Measurements from ENCODE around the gene SPACA4. TPM values are rescaled to one million over a fixed set of nuclear protein-coding genes. Genes with fewer than 3 reads are reported as not detected.
A peak's percentile ranks its signal among the peaks of the same experiment; 100 is the strongest.

Gene SPACA4
- total RNA-seq, 1 experiment from 2014 or later = not detected

DNA sequence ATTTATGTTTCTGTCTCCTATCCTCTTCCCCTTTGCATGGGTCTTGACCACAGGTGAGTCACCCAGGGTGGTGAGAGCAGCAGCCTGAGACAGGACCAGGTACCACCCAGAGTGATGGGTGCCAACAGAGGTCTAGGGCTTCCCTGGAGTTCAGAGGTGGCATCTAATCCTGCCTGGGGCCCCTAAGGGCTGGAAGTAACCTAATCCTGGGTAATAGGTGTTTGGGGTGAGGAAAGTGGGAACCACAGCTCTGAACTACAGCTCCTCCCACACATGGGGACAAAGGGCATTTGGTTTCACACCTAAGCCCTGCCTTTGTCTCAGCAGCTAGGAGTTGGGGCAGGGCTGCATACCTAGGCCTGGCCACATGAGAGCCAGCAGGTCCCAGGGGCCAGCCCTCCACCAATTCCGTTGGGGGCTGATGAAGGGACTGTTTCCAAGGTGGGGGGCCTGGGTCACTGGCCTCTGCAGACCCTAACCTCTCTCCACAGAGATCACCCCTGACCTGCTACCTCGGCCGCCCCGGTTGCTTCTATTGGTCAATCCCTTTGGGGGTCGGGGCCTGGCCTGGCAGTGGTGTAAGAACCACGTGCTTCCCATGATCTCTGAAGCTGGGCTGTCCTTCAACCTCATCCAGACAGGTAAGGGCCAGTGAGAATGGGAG lies 20.8 kb downstream of the SPACA4 start:
- no peak overlapping the region for H3T11ph ChIP-seq (ENCODE audit: low read length)
- H2BK15ac ChIP-seq (ENCODE audit: low read depth, low read length) = no peak overlapping the region
- H3K9ac ChIP-seq (ENCODE audit: extremely low read depth, insufficient read length, low read length) = no peak overlapping the region
- no peak overlapping the region for H3K4me2 ChIP-seq (ENCODE audit: insufficient read depth, insufficient read length, low read length)
- no peaks in the 10 kb centered on the region for H3K9me3 ChIP-seq (ENCODE audit: control insufficient read depth, low read depth, low read length)
- H3K79me2 ChIP-seq (ENCODE audit: insufficient read depth, low read length) = peaks cover 4% of the 10 kb centered on the region; the same call in 1 of the 2 replicates
- H3K27me3 Mint-ChIP-seq (ENCODE audit: low read depth) = no peaks in the 10 kb centered on the region
- H3K4me3 Mint-ChIP-seq = no peak overlapping the region
- no peak overlapping the region for H2BK12ac ChIP-seq (ENCODE audit: insufficient read length, low read depth, low read length)
- no peak overlapping the region for H3K56ac ChIP-seq (ENCODE audit: insufficient read length, low read depth, low read length)
- H2AK5ac ChIP-seq (ENCODE audit: insufficient read length, low read length) = no peak overlapping the region
- H3K23me2 ChIP-seq (ENCODE audit: insufficient read length, low read depth, low read length, poor library complexity, severe bottlenecking) = peaks cover 19% of the 10 kb centered on the region
- peak overlapping the region in 1 of 3 experiments; percentile 76; a peak in 3 of 7 replicates for H3K27ac Mint-ChIP-seq
- no peak overlapping the region for H4K8ac ChIP-seq (replicated peaks; ENCODE audit: insufficient read length, low read depth, low read length)
- H3K9me3 Mint-ChIP-seq = no peaks in the 10 kb centered on the region; a peak in 1 of 5 replicates
- H3K27ac ChIP-seq (ENCODE audit: insufficient read length, low read depth, low read length) = no peak overlapping the region
- no peak overlapping the region for H3K14ac ChIP-seq (ENCODE audit: insufficient read depth, low read length)
- peaks cover 31 to 41% of the 10 kb centered on the region in 2 experiments for H3K4me1 Mint-ChIP-seq
- no peak overlapping the region for H3K23ac ChIP-seq (ENCODE audit: insufficient read length, low read depth, low read length)
- H3K4ac ChIP-seq (ENCODE audit: low read depth, low read length) = no peak overlapping the region
- H2AFZ ChIP-seq (ENCODE audit: low read length) = no peak overlapping the region
- H4K5ac ChIP-seq (ENCODE audit: insufficient read length, low read depth, low read length) = no peak overlapping the region
- TF ChIP-seq, protein P1, sequence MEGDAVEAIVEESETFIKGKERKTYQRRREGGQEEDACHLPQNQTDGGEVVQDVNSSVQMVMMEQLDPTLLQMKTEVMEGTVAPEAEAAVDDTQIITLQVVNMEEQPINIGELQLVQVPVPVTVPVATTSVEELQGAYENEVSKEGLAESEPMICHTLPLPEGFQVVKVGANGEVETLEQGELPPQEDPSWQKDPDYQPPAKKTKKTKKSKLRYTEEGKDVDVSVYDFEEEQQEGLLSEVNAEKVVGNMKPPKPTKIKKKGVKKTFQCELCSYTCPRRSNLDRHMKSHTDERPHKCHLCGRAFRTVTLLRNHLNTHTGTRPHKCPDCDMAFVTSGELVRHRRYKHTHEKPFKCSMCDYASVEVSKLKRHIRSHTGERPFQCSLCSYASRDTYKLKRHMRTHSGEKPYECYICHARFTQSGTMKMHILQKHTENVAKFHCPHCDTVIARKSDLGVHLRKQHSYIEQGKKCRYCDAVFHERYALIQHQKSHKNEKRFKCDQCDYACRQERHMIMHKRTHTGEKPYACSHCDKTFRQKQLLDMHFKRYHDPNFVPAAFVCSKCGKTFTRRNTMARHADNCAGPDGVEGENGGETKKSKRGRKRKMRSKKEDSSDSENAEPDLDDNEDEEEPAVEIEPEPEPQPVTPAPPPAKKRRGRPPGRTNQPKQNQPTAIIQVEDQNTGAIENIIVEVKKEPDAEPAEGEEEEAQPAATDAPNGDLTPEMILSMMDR (conservative IDR thresholded peaks at IDR 0.05) = no peak
- H3K36me3 Mint-ChIP-seq (ENCODE audit: insufficient read depth in 1 of 3, low read depth in 3 of 3) = peaks cover 2 to 21% (median 16%) of the 10 kb centered on the region in 3 experiments; a peak in 6 of 7 replicates
- DNase-seq = peak; percentile 34
- H3K79me1 ChIP-seq (ENCODE audit: insufficient read depth, low read depth, low read length, poor library complexity, severe bottlenecking) = no peaks in the 10 kb centered on the region
- H4K91ac ChIP-seq (ENCODE audit: insufficient read length, low read depth, low read length) = no peak overlapping the region
- H3K4me1 ChIP-seq (ENCODE audit: insufficient read depth, low read length) = peaks cover 5% of the 10 kb centered on the region; the same call in 1 of the 2 replicates
- H4K20me1 ChIP-seq (ENCODE audit: control insufficient read depth, insufficient read depth, insufficient read length) = no peaks in the 10 kb centered on the region
- no CpG with 5 or more reads among the region's 6 CpGs for WGBS (ENCODE audit: extremely low coverage, insufficient read length, low lambda C conversion rate)
- H2BK120ac ChIP-seq (ENCODE audit: low read depth, low read length, poor library complexity, severe bottlenecking) = no peak overlapping the region
- no peak overlapping the region for H2BK5ac ChIP-seq (ENCODE audit: insufficient read length, low read length)
- no peak overlapping the region for H3K18ac ChIP-seq (ENCODE audit: insufficient read length, low read depth, low read length)
- no peak overlapping the region for H2BK20ac ChIP-seq (ENCODE audit: low read depth, low read length, poor library complexity, severe bottlenecking)
- H3K27me3 ChIP-seq (ENCODE audit: insufficient read depth, low read length) = no peaks in the 10 kb centered on the region
